ENCODE measurements around the gene FAM171A1.

The FAM171A1 gene

DNA sequence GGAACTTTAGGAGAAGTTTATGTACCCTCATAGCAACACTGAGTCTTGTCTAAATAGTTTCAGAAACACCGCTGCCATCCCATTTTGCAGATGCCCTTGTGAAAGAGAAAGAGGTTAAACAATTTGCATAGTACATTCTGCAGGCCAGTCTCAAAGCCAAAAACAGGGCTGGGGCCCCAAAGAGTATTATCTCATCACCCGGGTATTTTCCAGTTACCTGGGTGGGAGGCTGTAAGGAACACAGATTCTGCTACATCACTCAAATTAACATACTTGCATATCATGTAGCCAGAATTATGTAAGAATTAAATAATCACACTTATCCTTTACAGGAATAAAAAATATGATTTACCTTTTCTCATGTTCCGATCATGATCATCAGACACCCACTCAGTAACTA lies 3.1 kb upstream of the FAM171A1 start:
- DNase-seq (ENCODE audit: low read depth in 2 of 2), result no peak

- no peak for DNase-seq (ENCODE audit: low read depth in 2 of 2)
Measured at GRCh38 chr10:15373199-15373598, 2.1 kb upstream of the FAM171A1 start.

GRCh38 chr10:15370212-15370855 lies 755 bp downstream of the FAM171A1 start:
- DNase-seq (ENCODE audit: low read depth in 2 of 2), result no peak

- no peak for DNase-seq (ENCODE audit: low read depth in 2 of 2)
Measured at GRCh38 chr10:15369256-15370211, 1.6 kb downstream of the FAM171A1 start.

DNA sequence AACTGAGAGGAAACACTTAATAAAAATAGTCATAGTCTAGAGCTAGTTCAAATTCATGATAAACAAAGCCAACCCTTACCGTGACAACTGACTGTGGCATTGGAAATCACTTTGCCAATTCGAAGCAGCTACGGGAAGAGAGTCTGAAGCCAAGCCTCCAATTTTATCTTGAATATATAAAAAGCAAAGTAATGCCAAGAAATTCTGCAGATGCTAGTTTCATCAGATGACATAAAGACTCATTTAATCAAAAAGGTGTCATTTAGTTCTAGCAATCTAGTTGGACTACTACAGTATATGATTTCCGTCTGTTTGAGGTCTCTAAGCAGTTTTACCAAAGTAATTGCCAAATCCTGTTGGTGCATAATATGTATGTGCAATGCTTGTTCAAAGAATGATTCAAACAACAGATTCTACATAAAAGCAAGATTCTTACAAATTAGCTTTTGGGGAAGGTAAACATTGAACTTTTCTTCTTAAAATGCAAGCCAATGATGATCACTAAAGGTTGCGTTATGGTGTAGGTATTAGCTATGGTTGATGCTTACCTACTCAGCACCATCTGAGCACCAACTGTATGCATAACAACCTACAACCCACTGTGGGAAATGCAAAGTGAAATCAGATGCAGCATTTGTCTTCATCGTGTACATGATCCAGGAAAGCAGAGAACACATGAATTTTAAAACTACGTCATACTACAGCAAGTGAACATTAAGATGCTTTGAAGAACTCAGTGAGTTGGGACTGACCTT lies 2.8 kb downstream of the FAM171A1 start:
- DNase-seq (ENCODE audit: low read depth in 2 of 2), result no peak

DNA sequence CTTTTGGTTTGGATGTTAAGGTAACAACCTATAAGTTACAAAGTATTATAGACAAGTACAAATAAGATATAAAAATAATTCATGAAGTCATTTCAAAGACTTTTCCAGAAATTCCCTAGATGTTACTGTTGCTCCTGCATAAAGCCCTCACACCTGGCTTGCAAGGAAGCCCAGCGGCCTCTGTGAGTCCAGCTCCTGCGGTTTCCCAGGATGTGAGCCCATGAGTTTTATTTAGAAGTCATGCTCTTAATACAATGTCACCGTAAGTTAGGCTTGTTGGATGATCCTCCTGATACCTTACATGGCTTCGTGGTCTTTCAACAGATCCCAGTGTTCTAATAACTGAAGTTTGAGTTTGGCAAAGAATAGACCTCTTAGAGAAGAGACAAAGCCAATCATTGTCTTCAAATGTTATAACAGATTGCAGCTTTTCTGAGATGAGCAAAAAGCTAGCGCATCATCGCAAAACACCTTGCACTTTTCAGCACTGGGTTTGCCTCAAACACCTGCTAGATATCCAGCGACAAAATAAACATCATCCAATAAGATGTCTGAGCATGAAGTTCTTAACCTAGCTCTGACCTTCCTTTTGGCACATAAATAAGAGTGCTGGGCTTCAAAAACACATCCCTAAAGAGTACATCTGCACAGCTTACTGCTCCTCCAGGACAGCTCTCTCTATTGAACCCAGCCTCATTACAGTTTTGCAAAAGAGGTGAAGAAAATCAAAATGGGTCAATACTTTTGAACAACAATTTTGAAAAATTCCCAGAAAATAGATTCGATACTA lies 3.6 kb downstream of the FAM171A1 start:
- no peak for DNase-seq (ENCODE audit: low read depth in 2 of 2)

DNA sequence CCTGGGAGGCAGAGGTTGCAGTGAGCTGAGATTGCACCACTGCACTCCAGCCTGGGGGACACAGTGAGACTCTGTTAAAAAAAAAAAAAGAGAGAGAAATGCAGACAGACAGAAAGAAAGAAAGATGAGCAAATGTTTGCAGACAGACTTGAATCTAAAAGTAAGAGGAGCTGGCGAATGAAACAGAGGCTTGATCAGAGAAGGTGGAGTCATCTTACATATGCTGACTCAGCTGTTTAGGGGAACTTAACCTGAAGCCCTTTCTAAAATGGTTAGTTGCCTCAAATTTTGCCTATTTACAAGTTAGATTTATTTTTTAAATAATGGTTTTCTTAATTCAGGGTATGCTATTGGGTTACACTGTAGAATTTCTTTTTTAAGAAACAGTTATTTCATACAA lies 5.4 kb downstream of the FAM171A1 start:
- DNase-seq (ENCODE audit: low read depth in 2 of 2), result no peak

DNA sequence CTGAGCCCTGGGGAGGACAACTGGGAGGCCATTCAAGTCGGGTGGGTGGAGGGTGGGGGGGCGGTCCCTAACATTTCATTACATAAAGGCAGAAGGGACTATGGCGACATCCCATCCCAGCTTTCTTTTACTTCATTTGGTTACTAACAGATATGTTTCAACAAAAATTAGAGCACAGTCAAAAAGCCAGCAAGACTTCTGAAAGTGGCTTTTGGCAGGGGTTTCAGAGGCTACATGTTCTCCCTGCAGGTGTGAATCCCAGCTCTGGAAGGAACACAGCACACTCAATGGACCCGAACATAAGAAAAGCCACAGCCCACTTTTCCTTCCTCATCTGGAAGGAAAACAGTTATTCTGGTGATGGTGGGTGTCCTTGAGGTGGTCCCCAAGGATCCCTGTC lies 7.1 kb downstream of the FAM171A1 start:
- no peak for DNase-seq (ENCODE audit: low read depth in 2 of 2)

- no peak for DNase-seq (ENCODE audit: low read depth in 2 of 2)
Measured at GRCh38 chr10:15363031-15363430, 8.1 kb downstream of the FAM171A1 start.

DNA sequence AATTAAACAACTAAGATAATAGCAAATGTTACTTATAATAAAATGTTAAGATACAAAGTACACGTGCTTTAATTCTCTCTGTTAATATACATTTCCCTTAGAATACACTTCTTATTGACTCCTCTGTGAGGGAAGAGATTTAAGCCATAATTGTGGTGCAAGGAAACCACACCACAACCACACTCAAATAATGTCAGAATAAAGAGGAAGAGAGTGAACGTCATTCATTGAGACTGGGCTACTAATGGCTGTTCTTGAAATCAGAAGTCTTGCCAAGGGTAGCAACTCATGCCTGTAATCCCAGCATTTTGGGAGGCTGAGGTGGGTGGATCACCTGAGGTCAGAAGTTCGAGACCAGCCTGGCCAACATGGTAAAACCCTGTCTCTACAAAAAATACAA lies 10.0 kb downstream of the FAM171A1 start:
- DNase-seq (ENCODE audit: low read depth in 2 of 2), result no peak

- DNase-seq (ENCODE audit: low read depth in 2 of 2), result no peak
Measured at GRCh38 chr10:15360566-15360965, 10.5 kb downstream of the FAM171A1 start.

- DNase-seq (ENCODE audit: low read depth in 2 of 2), result no peak
Measured at GRCh38 chr10:15353471-15354017, 17.5 kb downstream of the FAM171A1 start.

GRCh38 chr10:15352836-15353235 lies 18.3 kb downstream of the FAM171A1 start:
- no peak for DNase-seq (ENCODE audit: low read depth in 2 of 2)

DNA sequence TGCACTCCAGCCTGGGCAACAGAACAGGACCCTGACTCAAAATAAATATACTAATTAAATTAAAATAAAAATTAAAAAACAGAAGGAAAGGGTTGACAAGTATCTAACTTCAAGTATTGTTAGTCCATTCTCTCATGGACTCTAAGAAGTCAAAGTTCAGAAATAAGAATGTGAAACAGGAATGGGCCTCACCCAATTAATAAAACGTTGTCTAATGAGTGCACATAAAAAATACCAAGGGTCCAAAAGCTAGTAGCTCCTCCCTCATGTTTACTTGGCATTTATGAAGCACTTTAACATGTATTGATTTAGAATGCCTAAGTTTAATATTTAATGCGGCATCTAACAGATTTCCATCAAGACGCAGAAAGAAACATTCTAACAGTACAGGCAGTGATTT lies 18.9 kb downstream of the FAM171A1 start:
- no peak for DNase-seq (ENCODE audit: low read depth in 2 of 2)

- DNase-seq (ENCODE audit: low read depth in 2 of 2), result no peak
Measured at GRCh38 chr10:15351099-15351820, 19.8 kb downstream of the FAM171A1 start.

DNA sequence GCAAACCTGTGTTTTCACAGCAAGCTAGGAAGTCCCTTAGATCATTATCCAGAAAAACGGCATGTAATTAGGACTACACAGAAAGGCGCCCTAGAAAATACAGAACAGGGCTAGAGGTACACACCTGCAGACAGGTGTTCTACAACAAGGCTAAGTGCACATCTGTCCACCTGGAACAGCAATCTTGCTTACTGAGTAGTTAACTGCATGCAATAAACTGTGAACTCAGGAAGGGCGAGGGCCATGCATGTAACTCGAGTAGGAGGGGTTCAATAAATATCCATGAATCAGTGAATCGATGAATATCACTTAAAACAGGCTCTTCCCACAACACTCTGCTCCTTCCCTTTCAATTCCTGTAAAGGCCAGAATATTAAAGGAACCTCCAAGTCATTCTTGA lies 22.0 kb downstream of the FAM171A1 start:
- DNase-seq (ENCODE audit: low read depth in 2 of 2), result no peak

DNA sequence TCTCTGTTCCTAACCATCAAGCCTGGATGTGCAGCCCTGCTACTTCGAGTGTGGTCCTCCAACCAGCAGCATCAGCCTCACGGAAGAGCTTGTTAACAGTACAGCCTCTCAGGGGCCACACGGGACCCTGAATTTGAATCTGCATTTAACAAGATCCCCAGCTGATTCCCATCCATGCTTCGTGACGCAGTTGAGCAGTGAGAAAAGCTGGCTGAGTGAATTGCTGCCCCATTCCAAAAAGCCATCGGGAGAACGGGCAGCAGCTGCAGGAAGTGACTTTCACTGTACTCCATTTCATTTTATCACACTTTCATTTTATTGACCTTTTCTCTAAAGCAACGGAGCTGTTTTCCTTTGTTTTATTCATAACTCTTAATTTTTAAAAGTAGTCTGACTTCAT lies 22.5 kb downstream of the FAM171A1 start:
- DNase-seq (ENCODE audit: low read depth in 2 of 2), result no peak

DNA sequence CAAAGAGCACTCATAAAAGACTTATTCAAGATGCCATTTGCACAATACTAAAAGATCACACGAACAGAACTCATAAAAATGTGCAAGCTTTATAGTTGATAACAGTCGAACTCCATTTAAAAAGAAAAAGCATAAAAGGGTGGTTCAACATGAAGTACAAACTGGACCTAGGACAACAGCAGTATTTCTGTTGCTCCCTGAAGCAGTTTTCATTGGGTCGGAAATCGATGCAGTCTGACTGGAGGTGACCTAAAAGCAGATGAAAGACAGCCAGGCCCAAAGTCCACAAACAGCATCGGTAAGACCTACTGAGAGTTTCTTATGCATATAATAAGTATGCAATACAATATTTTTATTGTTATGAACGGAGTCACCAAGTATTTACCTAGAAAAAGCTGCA lies 23.9 kb downstream of the FAM171A1 start:
- DNase-seq (ENCODE audit: low read depth in 2 of 2), result no peak

- DNase-seq (ENCODE audit: low read depth in 2 of 2), result no peak
Measured at GRCh38 chr10:15346440-15347141, 24.5 kb downstream of the FAM171A1 start.

DNA sequence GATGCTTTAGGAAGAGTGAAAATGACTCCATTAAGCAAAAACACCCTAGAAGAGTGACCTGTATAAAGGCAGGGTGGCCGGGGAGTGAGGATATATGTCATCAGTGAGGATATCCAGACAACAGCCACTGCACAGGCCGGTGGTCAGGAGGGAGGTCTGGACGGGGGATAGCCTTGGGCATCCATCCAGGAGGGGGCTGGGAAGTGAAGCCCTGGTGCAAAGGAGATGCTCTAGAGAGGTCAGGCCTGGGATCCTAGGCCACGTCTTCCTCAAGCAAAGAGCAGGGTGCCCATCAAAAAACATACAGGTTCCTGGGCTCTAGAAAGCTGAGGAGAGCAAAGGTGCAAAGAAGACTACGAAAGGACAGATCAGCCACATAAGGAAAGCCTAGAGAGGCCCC lies 25.6 kb downstream of the FAM171A1 start:
- DNase-seq (ENCODE audit: low read depth in 2 of 2), result no peak
